HFFc6 (cell line): ENCODE data around the gene TULP4. TPM values are rescaled to one million over a fixed set of nuclear protein-coding genes. Genes with fewer than 3 reads are reported as not detected.

ENCODE experiments used
- DNase-seq: peaks from one replicate; pipeline ENCODE4 v3.0.0-alpha.2; 2018
- H3K27ac Mint-ChIP-seq: 2 replicates; pipeline ENCODE4 v1.8.0; 2020; ENCODE audit warnings: mild to moderate bottlenecking, mixed read lengths
- H3K27me3 Mint-ChIP-seq: 2 replicates; pipeline ENCODE4 v1.8.0; 2021; ENCODE audit warnings: mild to moderate bottlenecking, moderate library complexity, mixed read lengths; ENCODE audit not compliant: insufficient read depth
- H3K36me3 Mint-ChIP-seq: 2 replicates; pipeline ENCODE4 v1.8.0; 2021; ENCODE audit warnings: low read depth, mixed read lengths
- H3K4me1 Mint-ChIP-seq: 2 replicates; pipeline ENCODE4 v1.8.0; 2020; ENCODE audit warnings: low read depth, mixed read lengths
- H3K4me3 Mint-ChIP-seq: 2 replicates; pipeline ENCODE4 v1.8.0; 2020; ENCODE audit warnings: mild to moderate bottlenecking, moderate library complexity, mixed read lengths
- H3K9me3 Mint-ChIP-seq: 2 replicates; pipeline ENCODE4 v1.8.0; 2020; ENCODE audit warnings: mild to moderate bottlenecking, mixed read lengths
- total RNA-seq, 6 experiments: library from RNA; stranded (reverse); fragmentation: NEBNext Ultra II Directional; extraction: Animal tissue kit (Norgen Biotek cat#: 25700); gene quantifications; 2 replicates in 1 of 6; 3 replicates in 5 of 6; pipeline ENCODE4 v1.2.3, GENCODE V29; 2021
- TF ChIP-seq, protein P1 (sequence below): fragments of 200-600 bp; sonication (generic); IDR thresholded peaks from 2 replicates; pipeline ENCODE4 v1.5.0; 2021; ENCODE audit warnings: antibody characterized with exemption, mild to moderate bottlenecking

The TULP4 gene
- total RNA-seq, 6 experiments from 2014 or later, result 48.4 to 55.2 (median 51.8) TPM

GRCh38 chr6:158543606-158544185 is 231.4 kb downstream of the TULP4 start:
- H3K9me3 Mint-ChIP-seq, result no peaks in the 10 kb centered on the region; the same call in 1 of the 2 replicates
- no peak for DNase-seq
- H3K4me1 Mint-ChIP-seq, result no peaks in the 10 kb centered on the region; the same call in 1 of the 2 replicates

DNA sequence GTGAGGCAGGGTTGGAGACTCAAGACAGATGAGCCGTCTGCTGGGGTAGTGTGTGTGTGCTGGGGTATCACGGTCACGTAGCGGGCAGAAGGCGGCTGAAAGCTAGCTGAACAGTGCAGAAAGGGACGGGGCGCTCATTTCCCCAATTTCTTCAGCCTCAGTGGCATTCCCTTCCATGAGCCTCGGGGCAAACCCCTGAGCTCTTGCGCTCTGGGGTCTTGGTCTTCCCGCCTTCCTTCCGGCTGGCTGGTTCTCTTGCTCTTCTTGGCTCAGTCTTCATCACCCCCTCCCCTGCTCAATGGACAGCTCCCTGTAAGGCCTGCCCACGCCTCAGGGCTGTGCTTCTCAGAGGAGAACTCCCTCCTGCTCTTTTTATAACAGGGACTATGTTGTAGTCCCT is 232.2 kb downstream of the TULP4 start:
- no peaks in the 10 kb centered on the region; the same call in 1 of the 2 replicates for H3K4me1 Mint-ChIP-seq
- DNase-seq, result no peak
- H3K27ac Mint-ChIP-seq, result no peak overlapping the region
- no peaks in the 10 kb centered on the region for H3K36me3 Mint-ChIP-seq
- peaks cover 21% of the 10 kb centered on the region for H3K27me3 Mint-ChIP-seq
- TF ChIP-seq, protein P1, sequence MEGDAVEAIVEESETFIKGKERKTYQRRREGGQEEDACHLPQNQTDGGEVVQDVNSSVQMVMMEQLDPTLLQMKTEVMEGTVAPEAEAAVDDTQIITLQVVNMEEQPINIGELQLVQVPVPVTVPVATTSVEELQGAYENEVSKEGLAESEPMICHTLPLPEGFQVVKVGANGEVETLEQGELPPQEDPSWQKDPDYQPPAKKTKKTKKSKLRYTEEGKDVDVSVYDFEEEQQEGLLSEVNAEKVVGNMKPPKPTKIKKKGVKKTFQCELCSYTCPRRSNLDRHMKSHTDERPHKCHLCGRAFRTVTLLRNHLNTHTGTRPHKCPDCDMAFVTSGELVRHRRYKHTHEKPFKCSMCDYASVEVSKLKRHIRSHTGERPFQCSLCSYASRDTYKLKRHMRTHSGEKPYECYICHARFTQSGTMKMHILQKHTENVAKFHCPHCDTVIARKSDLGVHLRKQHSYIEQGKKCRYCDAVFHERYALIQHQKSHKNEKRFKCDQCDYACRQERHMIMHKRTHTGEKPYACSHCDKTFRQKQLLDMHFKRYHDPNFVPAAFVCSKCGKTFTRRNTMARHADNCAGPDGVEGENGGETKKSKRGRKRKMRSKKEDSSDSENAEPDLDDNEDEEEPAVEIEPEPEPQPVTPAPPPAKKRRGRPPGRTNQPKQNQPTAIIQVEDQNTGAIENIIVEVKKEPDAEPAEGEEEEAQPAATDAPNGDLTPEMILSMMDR, result no peak
- H3K9me3 Mint-ChIP-seq, result no peaks in the 10 kb centered on the region; the same call in 1 of the 2 replicates
- H3K4me3 Mint-ChIP-seq, result no peak overlapping the region

More at GRCh38 chr6:158543606-158544185, 231.4 kb downstream of the TULP4 start:
- no peak overlapping the region for H3K27ac Mint-ChIP-seq
- H3K27me3 Mint-ChIP-seq, result peaks cover 26% of the 10 kb centered on the region
- H3K4me3 Mint-ChIP-seq, result no peak overlapping the region
- TF ChIP-seq, protein P1, result no peak
- no peaks in the 10 kb centered on the region for H3K36me3 Mint-ChIP-seq

GRCh38 chr6:158545043-158545966 is 233.0 kb downstream of the TULP4 start:
- no peaks in the 10 kb centered on the region; the same call in 1 of the 2 replicates for H3K9me3 Mint-ChIP-seq
- TF ChIP-seq, protein P1, result no peak

GRCh38 chr6:158548418-158549161 is 236.3 kb downstream of the TULP4 start:
- DNase-seq, result no peak
- no peak overlapping the region for H3K4me3 Mint-ChIP-seq

More at GRCh38 chr6:158545043-158545966, 233.0 kb downstream of the TULP4 start:
- no peak for DNase-seq
- Mint-ChIP-seq H3K27ac (no peak overlapping the region), H3K4me1 (no peaks in the 10 kb centered on the region), H3K27me3 (peaks cover 17% of the 10 kb centered on the region), H3K36me3 (no peaks in the 10 kb centered on the region), H3K4me3 (no peak overlapping the region)

More at GRCh38 chr6:158548418-158549161, 236.3 kb downstream of the TULP4 start:
- peaks cover 6% of the 10 kb centered on the region for H3K27me3 Mint-ChIP-seq
- TF ChIP-seq, protein P1, result no peak
- no peaks in the 10 kb centered on the region for H3K36me3 Mint-ChIP-seq
- no peaks in the 10 kb centered on the region for H3K9me3 Mint-ChIP-seq
- H3K27ac Mint-ChIP-seq, result no peak overlapping the region
- H3K4me1 Mint-ChIP-seq, result no peaks in the 10 kb centered on the region
